ENCODE data around the gene GLI3.
A peak's percentile ranks its signal among the peaks of the same experiment; 100 is the strongest.
"Not testable (repeated sequence)": the region's sequence is repeated elsewhere in the genome, so short reads cannot be mapped to it uniquely, and the experiment has no call there.

Gene GLI3

GRCh38 chr7:42212541-42213090 lies 24.4 kb downstream of the GLI3 start:
- DNase-seq (ENCODE audit: low spot score): no peak

- DNase-seq (ENCODE audit: low spot score): no peak
Measured at GRCh38 chr7:42211938-42212337, 25.1 kb downstream of the GLI3 start.

- no peak for DNase-seq (ENCODE audit: low spot score)
Measured at GRCh38 chr7:42210779-42211178, 26.2 kb downstream of the GLI3 start.

- no peak for DNase-seq (ENCODE audit: low spot score)
Measured at GRCh38 chr7:42210333-42210732, 26.7 kb downstream of the GLI3 start.

GRCh38 chr7:42209085-42209484 lies 27.9 kb downstream of the GLI3 start:
- not testable (repeated sequence) for DNase-seq (ENCODE audit: low spot score)

- no peak for DNase-seq (ENCODE audit: low spot score)
Measured at GRCh38 chr7:42208572-42208971, 28.4 kb downstream of the GLI3 start.

- no peak for DNase-seq (ENCODE audit: low spot score)
Measured at GRCh38 chr7:42207420-42207819, 29.6 kb downstream of the GLI3 start.

GRCh38 chr7:42203336-42203735 lies 33.7 kb downstream of the GLI3 start:
- no peak for DNase-seq (ENCODE audit: low spot score)

GRCh38 chr7:42202601-42203000 lies 34.4 kb downstream of the GLI3 start:
- no peak for DNase-seq (ENCODE audit: low spot score)

- no peak for DNase-seq (ENCODE audit: low spot score)
Measured at GRCh38 chr7:42198974-42199668, 37.9 kb downstream of the GLI3 start.

- no peak for DNase-seq (ENCODE audit: low spot score)
Measured at GRCh38 chr7:42198296-42198695, 38.7 kb downstream of the GLI3 start.

GRCh38 chr7:42197451-42197850 lies 39.6 kb downstream of the GLI3 start:
- no peak for DNase-seq (ENCODE audit: low spot score)

- peak; percentile 14 for DNase-seq (ENCODE audit: low spot score)
Measured at GRCh38 chr7:42194238-42194637, 42.8 kb downstream of the GLI3 start.

- DNase-seq (ENCODE audit: low spot score): no peak
Measured at GRCh38 chr7:42193471-42194129, 43.4 kb downstream of the GLI3 start.

GRCh38 chr7:42192851-42193461 lies 44.1 kb downstream of the GLI3 start:
- no peak for DNase-seq (ENCODE audit: low spot score)

GRCh38 chr7:42192066-42192465 lies 44.9 kb downstream of the GLI3 start:
- DNase-seq (ENCODE audit: low spot score): no peak

- no peak for DNase-seq (ENCODE audit: low spot score)
Measured at GRCh38 chr7:42189535-42189934, 47.5 kb downstream of the GLI3 start.

GRCh38 chr7:42186151-42186550 lies 50.9 kb downstream of the GLI3 start:
- no peak for DNase-seq (ENCODE audit: low spot score)

GRCh38 chr7:42185726-42186125 lies 51.3 kb downstream of the GLI3 start:
- no peak for DNase-seq (ENCODE audit: low spot score)

GRCh38 chr7:42183547-42183946 lies 53.5 kb downstream of the GLI3 start:
- no peak for DNase-seq (ENCODE audit: low spot score)

GRCh38 chr7:42181566-42181965 lies 55.4 kb downstream of the GLI3 start:
- no peak for DNase-seq (ENCODE audit: low spot score)

- no peak for DNase-seq (ENCODE audit: low spot score)
Measured at GRCh38 chr7:42180806-42181205, 56.2 kb downstream of the GLI3 start.

- DNase-seq (ENCODE audit: low spot score): no peak
Measured at GRCh38 chr7:42176724-42177101, 60.3 kb downstream of the GLI3 start.

Measured in globus pallidus (tissue), 1 donor.